ENCODE data around the gene SLC9A9.

SLC9A9 gene

DNA sequence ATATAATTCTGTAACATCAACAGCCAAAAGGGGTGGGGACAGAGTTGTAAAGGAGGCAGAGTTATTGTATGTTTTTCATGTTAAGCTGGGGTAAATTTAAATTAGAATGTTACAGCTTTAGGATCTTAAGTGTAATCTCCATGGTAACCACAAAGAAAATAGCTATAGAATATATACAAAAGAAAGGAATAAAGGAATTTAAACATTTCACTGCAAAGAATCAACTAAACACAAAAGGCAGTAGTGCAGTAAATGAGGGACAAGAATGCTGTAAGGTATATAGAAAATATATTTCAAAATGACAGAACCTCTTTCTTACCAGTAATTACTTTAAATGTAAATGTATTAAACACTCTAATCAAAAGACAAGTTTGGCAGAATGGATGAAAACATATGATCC, 361.7 kb downstream of the SLC9A9 start:
- no peak for DNase-seq

DNA sequence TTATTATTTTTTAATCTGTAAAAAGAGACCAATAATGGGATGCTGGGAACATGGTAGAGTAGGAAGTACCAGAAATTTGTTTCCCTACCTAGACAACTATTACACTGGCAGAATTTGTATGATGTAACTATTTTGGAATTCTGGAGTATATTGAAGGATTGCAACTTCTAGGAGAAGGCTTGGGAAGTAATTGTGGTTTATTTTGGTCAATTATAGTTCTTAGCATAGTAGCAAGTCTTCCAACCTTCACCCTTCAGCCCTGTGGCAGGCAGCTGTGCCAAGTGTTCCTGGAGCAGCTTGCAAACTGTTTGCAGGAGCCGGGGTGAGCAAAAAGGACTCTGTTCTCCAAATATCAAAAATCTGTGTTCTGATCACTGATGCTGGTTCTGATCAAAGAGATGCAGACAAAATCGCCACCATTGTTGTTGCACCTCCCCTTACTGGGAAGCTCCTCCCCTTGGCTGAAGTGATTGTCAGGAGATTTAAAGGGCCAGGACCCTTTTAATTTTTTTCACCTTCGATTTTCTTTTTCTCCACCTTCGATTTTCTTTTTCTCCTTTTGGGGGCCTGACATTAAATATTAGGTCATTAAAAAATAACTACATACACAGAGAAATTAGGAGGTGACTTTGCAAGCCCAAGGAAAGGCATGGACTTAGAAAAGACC, 363.3 kb downstream of the SLC9A9 start:
- DNase-seq = no peak

DNA sequence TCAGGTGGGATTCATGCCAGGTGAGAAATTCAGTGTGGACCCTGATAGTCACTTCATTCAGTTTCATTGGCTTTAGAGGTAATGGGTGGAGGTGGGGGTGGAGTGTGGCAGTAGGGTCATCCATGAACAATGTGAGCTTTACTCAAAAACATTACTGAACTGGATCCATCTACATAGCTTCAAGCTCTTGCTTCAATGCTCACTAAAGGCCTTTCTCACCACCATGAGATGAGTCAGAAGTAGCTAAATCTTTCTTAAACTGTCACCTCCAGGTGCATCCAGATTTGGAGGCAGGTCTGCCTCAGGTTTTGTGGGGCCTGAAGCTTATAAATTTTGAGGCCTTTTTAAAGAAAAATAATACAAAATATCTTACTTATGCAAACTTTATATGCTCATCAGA, 365.1 kb downstream of the SLC9A9 start:
- DNase-seq = no peak

DNA sequence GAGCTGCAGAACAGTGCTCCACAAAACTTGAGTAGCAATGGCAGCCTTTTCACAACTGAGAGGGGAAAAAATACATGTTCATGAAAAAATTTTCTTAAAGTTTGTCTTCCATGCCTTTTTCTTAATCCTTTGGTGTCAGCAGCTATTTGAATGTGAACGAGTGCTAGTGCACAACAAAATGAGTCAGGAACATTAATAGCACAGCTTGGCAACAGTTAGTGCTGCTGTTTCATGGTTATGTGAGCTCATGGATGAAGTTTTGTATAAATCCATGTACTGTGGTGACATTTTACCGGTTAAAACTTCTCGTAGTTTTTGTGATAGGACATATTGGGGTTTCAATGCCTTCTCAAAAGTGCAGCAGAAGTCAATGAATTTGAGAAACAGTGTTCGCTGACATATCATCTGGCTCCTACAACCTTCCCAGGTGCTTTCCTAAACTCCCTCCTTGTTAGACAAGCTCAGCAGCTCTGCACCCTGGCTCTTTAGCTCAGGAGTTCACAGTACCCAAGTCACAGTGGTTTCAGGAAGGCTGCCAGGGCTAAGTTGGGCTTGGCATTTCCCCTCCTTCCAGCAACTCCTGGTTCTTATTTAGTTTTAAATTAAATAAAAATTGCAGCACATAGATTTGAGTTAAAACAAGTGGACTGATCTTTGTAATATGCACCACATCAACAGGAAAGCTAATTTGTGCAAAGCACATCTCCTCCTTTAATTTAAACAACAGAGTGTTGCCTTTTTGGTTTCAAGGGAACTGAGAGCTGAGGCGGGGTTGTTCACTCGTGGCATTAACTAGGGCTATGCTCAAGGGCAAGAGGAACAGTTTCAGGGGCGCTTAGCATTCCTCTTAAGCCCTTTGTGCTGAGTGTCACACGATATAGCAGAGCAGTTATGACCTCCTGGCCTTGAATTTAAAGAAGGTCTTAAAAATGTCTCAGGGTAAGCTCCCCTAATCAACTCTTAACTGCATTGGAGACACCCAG, 365.9 kb downstream of the SLC9A9 start:
- no peak for DNase-seq

DNA sequence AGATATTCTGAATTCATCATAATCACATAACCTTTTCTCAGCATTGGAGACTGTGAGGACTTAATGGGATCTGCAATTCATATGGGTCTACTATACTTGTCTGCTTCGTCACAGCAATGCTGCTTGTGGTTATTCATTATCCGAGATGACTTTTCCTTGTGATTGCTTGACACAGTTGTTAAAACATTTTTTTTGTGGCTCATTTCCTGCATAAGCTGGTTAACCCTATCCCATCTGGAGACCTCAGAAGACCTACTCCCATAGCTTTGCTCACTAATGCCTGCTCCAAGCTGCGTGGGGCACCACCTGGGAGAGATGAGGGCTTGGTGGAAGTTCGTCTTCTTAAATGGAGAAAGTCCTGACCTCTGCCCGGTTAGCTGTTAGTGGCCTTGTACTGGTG, 367.9 kb downstream of the SLC9A9 start:
- no peak for DNase-seq

DNA sequence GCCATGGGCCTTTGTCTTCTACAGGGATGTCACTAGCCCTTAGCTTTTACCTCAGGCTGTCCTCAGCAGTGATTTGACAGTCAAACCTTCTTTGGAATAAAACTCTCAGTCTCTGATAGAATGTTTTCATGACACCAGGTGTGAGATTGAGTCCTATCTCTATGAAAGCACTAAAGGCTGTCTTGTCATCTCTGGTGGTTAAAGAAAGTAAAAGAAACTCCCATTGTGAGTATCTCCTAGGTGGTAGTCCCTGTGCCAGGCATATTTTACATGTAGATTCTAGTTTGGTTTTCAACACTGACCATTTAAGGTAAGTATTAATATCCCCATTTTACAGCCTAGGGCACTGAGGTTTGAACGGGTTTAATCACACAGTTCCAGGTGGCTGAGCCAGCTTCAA, 368.5 kb downstream of the SLC9A9 start:
- DNase-seq = no peak

DNA sequence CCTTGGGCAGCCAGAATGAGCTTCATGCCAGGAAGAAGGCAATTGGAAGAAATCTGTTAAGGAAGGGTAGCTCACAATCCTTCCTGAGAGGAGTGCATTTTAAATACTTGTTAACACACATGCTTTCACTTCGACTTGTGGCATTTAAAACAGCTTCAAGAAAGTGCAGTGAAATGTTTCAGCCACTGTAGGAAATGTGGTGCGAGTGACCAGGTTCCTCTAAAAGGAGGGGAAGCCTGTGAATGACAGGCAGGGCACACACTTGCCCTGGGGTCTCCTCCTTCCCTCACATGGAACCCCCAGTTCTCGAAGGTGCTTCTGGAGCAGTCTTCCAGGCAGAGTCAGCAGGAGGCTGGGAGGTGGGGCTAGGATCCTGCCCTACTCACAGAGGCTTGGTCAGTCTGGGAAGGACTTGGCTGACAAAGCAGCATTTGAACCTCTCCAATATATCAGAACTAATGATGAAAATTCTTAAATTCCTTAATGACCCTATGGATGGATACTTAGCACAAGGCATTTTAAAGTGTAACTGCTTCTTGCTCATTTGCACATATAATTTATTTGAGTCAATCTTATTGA, 370.1 kb downstream of the SLC9A9 start:
- DNase-seq = no peak

DNA sequence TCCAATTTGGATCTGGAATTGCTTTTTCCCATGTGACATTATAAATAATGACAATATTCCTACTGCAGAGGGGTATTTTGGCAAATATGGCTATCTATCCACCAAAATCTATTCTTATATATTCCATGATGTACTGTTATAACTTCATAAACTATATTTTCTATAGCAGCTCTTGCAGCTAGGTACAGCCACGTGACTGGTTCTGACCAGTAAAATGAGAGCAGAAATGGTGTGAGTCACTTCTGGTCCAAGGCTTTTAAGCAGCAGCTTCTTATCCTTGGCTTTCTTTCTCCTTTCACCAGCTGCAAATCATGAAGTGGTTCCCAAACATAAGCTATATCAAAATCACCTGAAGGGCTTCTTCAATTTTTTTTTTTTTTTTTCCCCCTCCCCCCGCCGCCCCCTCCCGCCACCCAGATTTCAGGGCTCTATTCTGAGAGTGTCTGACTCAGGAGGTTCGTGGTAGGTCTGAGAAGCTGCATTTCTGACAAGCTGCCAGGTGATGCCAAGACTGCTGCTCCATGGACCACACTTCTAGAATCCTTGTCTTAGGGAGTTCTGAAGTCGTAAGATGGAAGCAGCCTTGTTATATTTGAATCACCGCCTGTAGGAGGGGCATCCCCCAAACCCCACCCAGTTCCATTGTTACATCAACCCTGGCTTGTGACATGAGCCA, 371.2 kb downstream of the SLC9A9 start:
- no peak for DNase-seq

DNA sequence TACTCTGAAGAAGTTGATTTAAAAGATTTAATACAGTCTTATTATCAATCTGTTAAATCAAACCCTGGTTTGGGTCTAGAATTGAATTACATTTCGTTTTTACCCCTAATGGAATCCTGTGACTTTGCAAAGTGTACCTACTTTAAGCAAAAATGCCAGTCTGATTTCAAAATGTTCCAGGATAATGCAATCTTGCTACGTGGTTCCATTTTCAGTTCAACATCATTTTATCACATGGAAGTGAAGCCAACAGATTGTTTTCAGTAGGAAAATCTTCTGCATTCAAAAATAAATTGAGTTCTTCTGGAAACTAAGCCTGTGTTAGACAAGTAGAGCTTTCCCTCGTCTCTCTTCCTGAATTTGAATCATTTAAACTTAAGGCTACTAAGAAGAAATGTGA, 372.3 kb downstream of the SLC9A9 start:
- no peak for DNase-seq

DNA sequence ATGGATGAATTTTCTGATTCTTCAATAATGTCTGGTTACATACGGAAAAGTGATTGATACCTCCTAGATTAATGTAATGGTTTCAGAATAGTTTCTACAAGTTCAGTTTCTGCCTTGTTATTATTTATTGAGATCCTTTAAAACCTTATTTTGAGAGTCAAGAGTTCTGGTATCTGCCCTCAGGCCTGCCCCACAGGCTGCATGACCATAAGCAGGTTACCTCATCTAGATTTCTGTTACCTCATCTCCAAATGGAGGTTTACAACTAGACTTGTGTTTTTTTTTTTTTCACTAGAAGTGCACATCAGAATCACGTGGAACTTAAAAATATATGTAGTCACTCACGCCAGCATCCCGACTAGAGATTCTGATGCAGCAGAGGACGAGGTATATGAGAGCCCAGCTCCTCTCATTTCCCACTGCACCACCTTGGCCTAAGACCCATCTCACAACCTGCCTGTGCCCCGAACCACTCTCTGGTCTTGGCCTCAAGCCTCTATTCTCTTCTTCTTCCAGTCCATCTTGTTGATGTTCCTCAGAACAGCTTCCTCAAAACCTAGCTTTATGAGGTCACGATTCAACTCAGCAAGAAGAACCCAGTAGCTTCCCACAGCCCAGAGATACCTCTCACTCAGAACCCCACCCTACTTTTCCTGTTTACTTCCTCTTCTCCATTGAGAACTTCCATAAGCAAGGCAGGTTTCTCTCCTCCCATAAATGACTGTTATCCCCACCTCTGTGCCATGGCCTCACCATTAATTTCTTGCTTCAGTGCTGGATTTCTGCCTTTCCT, 375.3 kb downstream of the SLC9A9 start:
- no peak for DNase-seq

DNA sequence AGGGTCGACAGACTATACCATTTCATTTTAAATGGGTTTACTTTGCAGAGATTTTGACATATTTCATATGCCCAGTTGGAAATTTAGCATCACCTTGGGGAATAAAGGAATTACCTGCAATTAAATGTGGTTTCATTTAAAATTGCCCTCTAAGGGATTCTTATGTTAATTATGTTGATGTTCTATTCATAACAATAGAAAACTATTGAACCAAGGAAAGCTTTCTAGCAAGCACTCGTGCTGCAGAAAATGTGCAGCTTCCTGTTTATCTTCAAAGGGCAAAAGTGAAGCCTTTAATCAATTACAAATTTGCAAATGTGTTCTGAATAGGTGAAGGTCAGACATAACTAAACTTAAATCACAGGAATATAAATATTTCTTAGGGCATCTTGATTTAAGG, 376.6 kb downstream of the SLC9A9 start:
- DNase-seq = no peak

DNA sequence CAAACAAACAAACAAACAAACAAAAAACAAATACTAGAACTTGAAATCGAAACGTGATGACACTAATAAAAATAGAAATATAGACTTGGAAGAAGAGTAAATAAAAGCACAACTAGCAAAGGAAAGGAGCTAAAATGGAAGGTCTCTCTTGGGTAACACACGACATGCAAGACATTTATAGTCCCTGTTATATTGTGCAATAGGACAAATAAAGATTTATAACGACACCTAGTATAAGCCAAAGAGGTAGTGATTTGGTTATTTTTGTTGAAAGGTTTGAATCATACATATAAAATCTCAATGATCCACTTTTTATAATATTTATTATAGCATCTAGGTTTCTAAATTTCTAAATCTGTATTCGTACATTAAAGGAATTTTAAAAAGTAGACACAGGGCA, 379.1 kb downstream of the SLC9A9 start:
- DNase-seq = no peak

DNA sequence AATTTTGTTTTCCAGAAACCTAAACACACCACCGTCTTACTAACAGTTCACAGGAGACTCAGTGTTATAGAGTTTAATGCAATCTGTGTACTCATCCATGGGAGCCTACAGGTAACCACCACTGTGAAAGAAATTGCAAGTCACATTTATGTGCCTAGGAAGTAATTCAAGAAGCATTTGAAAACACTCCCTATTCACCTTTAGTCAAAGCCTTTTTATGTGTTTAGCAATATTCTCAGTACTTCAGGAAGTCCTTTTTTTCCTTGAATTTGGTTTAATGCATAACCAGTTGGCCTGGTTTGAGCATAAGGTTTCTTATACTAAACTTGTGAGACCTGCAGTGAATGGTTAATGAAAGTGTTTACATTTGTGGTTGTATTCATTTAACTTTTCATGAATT, 382.6 kb downstream of the SLC9A9 start:
- DNase-seq = no peak

DNA sequence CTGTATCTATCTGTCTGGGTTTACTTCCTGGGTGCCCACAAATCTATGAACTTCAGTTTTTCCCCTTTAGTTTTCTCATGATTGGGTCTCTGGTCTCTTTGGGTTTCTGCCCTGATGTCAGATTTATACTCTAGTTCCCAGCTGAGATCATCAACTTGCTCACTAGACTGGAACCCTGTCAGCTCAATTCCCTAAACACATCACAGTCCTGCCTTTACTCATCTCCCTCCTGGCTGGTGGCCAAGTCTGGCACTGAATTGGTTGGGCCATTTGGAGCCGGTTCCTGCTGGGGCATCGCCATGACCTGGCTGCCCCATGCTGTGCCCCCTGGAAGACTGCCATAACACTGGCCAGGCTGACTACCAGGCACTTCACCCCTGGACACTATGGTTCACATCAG, 383.4 kb downstream of the SLC9A9 start:
- DNase-seq = no peak

DNA sequence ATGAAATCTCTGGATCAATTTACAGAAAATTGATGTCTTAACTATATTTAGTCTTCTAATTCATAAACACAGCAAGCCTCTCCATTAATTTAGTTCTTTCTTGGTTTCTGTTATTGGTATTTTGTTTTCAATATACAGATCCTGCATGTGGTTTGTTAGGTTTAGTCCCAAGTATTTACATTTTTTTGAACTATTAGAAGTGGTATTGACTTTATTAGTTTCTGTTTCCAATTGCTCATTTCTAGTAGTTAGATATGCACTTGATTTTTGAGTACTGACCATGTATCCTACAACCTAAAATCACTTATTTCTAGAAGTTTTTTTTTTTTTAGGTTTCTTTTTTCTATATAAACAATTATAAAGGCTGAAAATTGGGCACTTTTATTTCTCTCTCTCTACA, 392.8 kb downstream of the SLC9A9 start:
- no peak for DNase-seq

DNA sequence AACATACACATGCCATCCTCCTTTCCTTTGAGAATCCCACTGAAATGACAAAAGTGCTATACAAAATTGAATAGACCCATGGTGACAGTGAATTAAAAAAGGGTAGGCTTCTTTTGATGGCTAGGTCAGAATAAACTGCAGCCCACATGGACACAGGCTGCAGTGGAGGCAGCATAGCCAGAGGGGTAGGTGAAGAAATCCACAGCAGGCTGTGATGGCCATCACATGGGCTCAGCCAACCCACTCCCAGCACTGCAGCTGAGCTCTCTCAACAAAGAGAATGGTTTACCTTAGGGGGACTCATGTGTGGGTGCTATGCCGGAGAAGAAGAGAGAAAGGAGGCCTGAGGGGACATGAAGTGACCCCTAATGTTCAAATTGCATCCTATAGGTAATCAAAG, 397.6 kb downstream of the SLC9A9 start:
- DNase-seq = no peak

DNA sequence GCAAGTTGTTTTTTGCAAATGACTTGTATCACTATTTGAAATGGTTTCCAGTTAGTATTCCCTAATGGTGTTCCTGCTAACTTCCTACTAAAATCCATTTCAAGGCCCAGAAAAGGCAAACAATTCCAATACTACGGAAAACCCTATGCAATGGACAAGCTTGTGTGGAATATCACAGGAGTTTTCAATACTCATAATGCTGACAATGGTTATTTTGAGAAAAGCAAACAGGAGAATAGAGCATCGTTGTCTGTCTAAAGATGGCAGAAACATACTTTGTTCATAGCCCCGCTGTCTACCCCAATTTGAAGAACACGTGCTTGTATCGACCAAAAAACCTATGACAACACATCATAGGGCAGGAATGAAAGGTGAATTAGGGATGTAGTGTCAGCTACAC, 400.8 kb downstream of the SLC9A9 start:
- DNase-seq = no peak

DNA sequence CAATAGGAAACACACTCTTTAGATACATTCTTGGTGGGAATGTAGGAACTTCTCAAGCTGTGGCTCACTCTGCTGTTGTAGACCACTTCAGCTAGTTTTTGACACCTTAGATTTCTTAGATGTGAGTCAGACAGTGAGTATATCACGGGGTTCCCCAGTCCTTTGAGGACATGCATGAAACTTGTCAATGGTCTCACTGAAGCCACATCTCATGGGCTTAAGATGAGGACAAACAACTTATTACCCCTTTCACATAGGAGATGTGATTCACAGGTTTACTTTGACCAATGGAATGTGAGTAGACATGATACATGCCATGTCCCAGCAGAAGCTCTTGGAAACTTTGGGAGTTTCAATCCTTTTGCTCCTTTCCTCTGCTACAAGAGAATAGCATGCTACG, 403.1 kb downstream of the SLC9A9 start:
- no peak for DNase-seq

DNA sequence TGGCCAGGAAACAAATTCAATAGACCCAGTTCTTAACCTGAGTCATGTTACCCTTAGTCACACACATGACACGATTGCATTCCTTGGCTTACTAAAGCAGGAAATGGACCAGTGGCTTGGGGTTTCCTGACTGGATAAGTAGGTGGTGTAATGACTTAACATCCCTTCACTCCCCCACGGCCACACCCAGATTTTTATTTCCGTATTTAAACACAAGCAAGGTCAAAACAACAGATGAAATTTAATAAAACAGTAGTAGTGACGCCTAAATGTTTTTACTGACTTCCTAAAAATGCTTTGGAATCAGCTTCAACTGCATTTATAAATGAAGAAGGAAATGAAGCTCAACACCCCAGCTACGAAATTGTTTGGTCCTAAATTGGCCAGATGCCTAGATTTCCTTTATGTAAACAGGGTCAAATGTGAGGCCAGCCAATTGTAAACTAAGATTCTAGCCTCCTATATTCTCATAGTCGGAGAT, 404.4 kb downstream of the SLC9A9 start:
- DNase-seq = no peak

DNA sequence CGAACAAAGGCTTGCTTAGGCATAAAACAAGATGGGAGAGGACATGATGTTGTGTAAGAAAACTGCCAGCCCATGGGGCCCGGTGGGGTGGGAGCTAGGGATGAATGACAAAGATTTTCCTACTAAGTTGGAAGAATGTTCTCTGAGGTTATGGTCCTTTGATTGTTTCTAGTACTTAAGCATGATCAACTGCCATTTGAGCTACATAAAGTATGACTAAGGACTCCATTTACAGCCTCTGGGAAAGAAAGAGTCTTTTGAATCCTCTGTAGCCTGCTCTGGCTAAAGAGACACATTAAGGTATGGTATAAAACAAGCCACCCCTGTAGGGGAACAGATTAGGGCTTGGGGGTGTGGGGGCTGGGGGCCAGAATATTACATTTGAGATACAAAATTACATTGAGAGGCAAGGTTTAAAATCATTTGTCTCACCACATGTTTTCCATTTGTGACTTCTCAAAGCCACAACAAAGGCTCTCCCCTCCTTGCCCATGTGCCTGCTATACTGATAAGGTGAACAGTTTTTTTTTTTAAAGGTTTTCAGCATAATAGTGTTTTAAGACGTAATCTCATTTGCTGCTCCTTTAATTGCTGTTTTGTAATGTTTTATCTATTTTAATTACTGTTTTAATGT, 405.3 kb downstream of the SLC9A9 start:
- DNase-seq = no peak

DNA sequence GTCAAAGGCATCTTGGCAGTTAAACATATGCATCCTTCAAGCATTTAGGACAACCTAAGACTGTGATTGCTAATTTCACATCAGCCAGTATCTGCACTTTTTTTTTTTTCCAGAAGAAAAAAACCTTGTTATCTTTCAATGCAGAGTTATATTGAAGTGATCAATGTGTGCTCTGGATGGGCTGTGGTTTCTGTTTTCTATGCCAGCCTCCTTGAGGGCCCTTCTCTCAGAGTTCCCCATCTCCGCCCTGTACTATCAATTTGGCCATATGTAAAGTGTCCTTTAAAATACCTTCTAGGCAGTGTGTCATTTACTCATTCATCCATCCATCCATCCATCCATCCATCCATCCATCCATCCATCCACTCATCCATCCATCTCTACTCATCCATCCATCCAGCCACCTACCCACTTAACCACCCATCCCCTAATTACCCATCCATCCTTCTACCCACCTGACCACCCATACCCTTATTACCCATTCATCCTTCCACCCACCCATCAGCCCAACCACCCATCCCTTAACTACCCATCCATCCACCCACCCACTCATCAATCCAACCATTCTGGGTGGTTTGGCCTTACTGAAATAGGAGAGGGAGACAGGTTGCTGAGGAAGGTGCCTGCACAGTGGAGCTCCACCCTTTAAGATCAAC, 406.6 kb downstream of the SLC9A9 start:
- DNase-seq = no peak
